NCI-H146 treated with DMSO at 0.1 percent for 48 hours (cell line): ENCODE results near the gene DCT.
"Not testable (repeated sequence)": the region's sequence is repeated elsewhere in the genome, so short reads cannot be mapped to it uniquely, and the experiment has no call there.

Source experiments
- DNase-seq: peaks from one replicate; lab custom pipeline; 2025; ENCODE audit not compliant: unreplicated experiment; lab: John Stamatoyannopoulos, UW

DCT gene

DNA sequence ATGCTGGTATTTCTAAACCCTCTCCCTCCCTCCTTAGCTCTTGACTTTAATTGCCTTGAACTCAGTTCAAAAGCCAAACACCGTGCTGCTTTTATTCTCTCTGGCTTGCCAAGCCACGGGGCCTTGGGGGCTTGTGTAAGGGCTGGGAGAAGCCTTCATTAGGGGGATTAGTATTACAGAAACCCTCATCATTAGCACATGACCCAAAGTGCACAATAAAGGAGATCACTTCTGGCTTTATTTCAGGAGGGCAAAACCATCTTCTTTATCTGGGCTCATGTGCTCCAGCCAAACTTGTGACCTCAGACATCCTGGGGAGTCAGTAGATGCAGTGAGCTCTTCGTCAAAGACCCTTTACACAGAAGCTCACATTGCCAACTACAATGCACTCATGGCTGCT, at the start of gene DCT:
Gene DCT (minus strand): TSS at position 67 of the 400 bp plus-strand sequence. CDS start 427 bp downstream, outside the sequence.
- DNase-seq = no peak

DNA sequence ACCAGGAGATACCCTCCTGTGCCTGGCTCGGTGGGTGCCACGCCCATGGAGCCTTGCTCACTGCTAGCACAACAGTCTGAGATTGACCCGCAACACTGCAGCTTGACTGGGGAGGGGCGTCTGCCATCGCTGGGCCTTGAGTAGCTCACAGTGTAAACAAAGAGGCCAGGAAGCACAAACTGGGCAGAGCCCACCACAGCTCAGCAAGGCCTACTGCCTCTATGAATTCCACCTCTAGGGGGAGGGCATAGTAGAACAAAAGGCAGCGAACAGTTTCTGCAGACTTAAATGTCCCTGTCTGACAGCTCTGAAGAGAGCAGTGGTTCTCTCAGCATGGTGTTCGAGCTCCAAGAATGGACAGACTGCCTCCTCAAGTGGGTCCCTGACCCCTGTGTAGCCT, 47.5 kb upstream of the DCT start:
- DNase-seq = not testable (repeated sequence)

GRCh38 chr13:94525781-94526180, 46.3 kb upstream of the DCT start:
- no peak for DNase-seq

DNA sequence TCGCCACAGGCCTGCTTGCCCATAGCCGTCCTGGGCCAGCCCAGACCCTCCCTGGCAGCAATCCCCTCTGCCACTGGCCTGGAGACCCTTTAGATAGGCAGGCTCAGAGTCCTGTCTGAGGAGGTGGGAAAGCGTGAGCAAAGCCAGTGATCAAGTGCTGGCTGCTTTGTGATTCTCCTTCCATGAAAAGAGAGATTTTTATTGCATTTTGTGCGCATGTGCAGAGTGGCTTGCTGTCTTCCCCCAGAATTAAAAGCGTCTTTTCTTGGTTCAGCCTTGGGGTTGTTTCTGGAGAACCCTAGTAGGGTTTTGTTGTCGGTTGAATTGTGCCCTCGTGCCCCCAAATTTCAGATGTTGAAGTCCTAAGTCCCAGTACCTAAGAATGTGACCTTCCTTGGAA, 44.9 kb upstream of the DCT start:
- no peak for DNase-seq

DNA sequence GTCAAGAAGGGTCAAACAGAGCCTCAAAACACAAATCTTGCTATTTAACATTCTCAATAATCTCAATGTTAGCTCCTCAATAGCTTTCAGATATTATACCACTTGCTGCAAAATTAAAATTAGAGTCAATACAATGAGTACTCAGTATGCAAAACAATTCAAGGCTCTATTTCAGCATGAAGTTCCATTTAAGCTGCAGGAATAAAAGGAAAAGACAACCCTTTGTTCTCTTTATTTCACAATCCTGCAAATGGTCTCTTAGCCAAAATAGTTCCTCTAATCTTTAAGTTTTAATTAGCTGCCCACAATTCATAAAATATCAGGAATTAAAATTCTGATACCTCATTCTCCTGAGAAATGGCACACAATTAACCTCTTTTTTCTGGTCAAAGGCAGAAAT, 40.5 kb upstream of the DCT start:
- no peak for DNase-seq

DNA sequence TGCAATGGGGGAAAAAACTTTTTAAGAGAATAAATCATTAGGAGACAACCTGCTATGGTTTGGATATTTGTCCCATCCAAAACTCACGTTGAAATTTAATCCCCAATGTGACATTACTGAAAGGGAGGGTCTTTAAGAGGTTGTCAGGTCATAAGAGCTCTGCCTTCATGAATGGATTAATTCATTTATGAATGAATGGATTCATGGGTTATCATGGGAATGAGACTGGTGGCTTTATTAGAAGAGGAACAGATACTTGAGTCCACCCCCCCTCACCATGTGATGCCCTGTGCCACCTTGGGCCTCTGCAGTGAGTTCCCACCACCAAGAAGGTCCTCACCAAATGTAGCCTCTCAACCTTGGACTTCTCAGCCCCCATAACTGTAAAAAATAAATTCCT, 37.0 kb upstream of the DCT start:
- no peak for DNase-seq

- DNase-seq = no peak
Measured at GRCh38 chr13:94515911-94516310, 36.4 kb upstream of the DCT start.

- DNase-seq = no peak
Measured at GRCh38 chr13:94515374-94515773, 35.9 kb upstream of the DCT start.

DNA sequence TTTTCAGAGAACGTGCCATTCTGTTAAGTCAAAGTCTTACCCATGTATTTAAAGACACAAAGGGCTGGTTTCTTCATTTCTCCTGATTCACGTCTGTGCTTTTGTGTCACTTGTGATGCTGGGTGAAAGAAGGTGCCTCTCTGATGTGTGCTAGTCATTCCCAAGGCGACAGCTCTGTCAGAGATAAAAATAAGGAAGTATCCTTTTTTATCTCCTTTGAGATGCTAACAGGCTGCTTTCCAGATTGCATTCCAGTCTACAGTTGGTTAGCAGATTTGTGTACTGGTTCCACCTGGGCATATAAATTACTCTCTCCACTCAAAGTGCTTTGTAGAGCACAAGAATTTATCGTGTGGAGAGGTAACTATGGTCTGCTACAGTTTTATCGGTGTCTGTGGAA, 33.5 kb upstream of the DCT start:
- no peak for DNase-seq

GRCh38 chr13:94505730-94506129, 26.2 kb upstream of the DCT start:
- DNase-seq = no peak

DNA sequence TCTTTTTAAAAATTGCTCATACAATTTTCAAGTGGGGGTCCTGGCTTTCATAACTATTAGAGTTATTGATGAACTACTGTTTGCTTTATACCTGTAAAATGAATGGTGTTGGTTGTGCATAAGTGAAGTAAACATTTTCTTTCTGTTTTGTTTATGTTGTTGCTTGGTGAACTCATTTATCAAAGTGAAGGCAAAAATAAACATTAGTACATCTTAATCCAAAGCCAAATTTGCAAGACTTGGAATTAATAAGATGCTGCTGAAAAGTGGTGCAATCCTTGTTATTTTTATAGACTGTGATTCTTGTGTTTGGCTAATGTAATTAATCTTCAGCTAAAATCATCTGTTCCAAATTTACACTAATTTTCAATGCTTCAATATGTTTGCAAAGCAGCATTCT, 24.4 kb upstream of the DCT start:
- no peak for DNase-seq

DNA sequence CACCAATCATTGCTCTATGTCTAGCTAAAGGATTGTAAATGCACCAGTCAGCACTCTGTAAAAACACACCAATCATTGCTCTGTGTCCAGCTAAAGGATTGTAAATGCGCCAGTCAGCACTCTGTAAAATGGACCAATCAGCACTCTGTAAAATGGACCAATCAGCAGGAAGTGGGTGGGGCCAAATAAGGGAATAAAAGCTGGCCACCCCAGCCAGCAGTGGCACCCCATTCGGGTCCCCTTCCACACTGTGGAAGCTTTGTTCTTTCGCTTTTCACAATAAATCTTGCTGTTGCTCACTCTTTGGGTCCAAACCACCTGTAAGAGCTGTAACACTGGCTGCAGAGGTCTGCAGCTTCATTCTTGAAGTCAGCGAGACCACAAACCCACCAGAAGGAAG, 19.3 kb upstream of the DCT start:
- not testable (repeated sequence) for DNase-seq

DNA sequence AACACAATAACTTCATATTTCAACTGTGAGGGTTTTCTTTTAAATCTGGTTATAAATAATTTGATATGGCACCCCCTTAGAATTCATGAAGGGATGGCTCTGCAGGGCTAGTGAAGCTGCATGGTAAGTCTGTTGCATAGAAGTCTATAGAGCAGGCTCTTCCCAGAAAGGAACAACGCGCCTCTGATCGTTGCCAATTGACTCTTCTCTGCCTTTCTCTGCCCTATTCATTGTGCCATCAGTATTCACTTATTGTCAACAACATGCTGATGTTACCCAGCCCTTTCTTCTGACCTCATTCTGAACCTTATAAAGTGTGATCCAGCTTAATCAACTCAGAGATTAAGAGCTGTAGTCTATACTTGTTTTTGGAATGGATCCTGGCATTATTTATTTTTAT, 16.3 kb upstream of the DCT start:
- DNase-seq = no peak

GRCh38 chr13:94494026-94494425, 14.5 kb upstream of the DCT start:
- DNase-seq = peak; percentile 10

- DNase-seq = no peak
Measured at GRCh38 chr13:94487043-94487442, 7.6 kb upstream of the DCT start.

DNA sequence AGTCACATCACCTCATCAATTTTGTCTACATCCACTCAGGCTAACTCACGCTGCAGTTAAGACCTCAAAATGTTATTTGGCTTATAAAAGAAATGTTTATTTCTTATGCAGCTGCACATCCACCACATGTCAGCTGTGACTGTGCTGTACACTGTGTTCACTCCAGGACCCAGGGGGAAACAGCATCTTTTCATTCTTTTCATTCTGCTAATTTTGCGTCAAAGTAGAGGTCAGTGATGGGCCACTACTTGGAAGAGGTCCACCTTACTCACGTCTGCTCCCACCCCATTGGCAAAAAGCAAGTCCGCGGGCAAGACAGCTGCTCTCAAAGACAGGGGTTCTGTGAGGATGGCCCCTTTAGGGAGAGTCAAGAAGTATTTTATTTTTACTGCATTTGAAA, 4.5 kb upstream of the DCT start:
- DNase-seq = no peak

- DNase-seq = no peak
Measured at GRCh38 chr13:94481941-94482340, 2.5 kb upstream of the DCT start.

DNA sequence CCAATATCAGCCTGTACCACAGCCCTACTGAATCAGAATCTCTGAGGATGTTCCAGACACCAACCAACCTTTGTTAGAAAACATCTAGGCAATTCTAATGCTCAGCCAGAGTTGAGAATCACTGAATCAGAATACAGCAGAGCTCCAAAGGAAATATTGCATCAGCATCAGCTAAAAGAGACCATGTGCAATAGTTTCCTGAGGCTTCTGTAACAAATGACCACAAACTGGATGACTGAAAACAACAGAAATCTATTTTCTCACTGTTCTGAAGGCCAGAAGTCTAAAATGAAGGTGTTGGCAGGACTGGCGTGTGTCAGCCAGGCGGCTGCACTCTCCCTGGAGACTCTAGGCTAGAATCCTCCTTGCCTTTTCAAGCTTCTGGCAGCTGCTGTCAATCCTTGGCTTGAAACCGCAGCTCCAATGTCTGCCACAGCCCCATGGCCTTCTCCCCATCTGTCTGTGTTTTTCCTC, 1.2 kb upstream of the DCT start:
- DNase-seq = no peak

GRCh38 chr13:94478913-94479312, 569 bp downstream of the DCT start:
- no peak for DNase-seq

GRCh38 chr13:94470126-94470525, 9.4 kb downstream of the DCT start:
- DNase-seq = no peak

GRCh38 chr13:94464771-94465170, 14.7 kb downstream of the DCT start:
- no peak for DNase-seq

GRCh38 chr13:94462670-94463069, 16.8 kb downstream of the DCT start:
- DNase-seq = no peak

DNA sequence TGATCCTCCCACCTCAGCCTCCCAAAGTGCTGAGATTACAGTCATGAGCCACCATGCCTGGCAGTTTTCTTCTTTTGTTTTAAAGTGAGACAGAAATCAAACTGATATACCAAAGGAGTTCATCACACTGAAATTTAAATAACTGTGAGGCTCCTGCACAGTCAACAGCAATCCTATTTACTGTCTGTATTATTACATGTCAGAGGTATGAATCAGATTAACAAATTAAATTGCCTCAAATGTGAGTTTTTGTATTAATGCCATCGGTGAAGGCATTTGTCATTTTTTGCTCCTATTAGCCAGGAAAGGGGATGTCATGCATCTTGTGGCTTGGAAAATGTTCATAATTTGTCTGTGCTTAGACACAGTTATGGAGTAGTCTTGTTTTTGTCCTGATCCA, 20.4 kb downstream of the DCT start:
- DNase-seq = no peak

- no peak for DNase-seq
Measured at GRCh38 chr13:94455414-94455813, 24.1 kb downstream of the DCT start.
